Psoas muscle (tissue), 8 donors: Measurements from ENCODE around the gene GDF11. TPM values are rescaled to one million over a fixed set of nuclear protein-coding genes. Genes with fewer than 3 reads are reported as not detected.
A peak's percentile ranks its signal among the peaks of the same experiment; 100 is the strongest.

Source experiments
- ATAC-seq, 4 donors: fragments of 200-7000 bp; cut with Tn5 transposase; one replicate each; pipeline ENCODE4 v1.9.1; 2020; ENCODE audit warnings: moderate library complexity in 3 of 4, mild to moderate bottlenecking in 2 of 4
- DNase-seq, 2 donors: peaks; one replicate each; pipeline ENCODE4 v3.0.0-alpha.2; 2020
- H3K27ac ChIP-seq: fragments of 200-600 bp; one replicate; pipeline ENCODE4 v1.8.0; 2022
- H3K27me3 ChIP-seq, 3 donors: fragments of 200-600 bp in 1 of 3; one replicate each; pipeline versions ENCODE4 v1.6.1 to v1.8.0; 2013 to 2022; ENCODE audit warnings: low read length in 2 of 3, mild to moderate bottlenecking in 2 of 3, moderate library complexity in 1 of 3; ENCODE audit not compliant: insufficient read depth in 3 of 3
- H3K36me3 ChIP-seq, 2 donors: fragments of 200-600 bp in 1 of 2; one replicate each; pipeline versions ENCODE4 v1.6.1 to v1.8.0; 2013 to 2022; ENCODE audit warnings: low read depth in 1 of 2, mild to moderate bottlenecking in 1 of 2, moderate library complexity in 1 of 2; ENCODE audit not compliant: insufficient read depth in 1 of 2
- H3K4me1 ChIP-seq: fragments of 200-600 bp; one replicate; pipeline ENCODE4 v1.8.0; 2022
- H3K4me3 ChIP-seq: fragments of 200-600 bp; one replicate; pipeline ENCODE4 v1.8.0; 2022; ENCODE audit warnings: mild to moderate bottlenecking
- H3K9me3 ChIP-seq: fragments of 200-600 bp; one replicate; pipeline ENCODE4 v1.8.0; 2022
- CTCF ChIP-seq: fragments of 200-600 bp; IDR thresholded peaks from one replicate; pipeline ENCODE4 v1.8.0; 2022; ENCODE audit warnings: antibody characterized with exemption
- WGBS, 3 donors: extraction: QIAGEN DNeasy Blood & Tissue Kit; methylation state at CpG; one replicate each; pipeline versions ENCODE4 v1.1.6 to v1.1.7; 2013; 5-methylcytosine and 5-hydroxymethylcytosine counted together
- intact Hi-C, 2 donors: fragments of 100-400 bp; cut with DNase I; formaldehyde crosslinking; loops; one replicate each; pipeline versions ENCODE4 v1.11.0 to v1.14.2; 2022
- polyA plus RNA-seq, 3 donors: library from polyadenylated mRNA; stranded (reverse); fragments of 200-250 nt; gene quantifications; one replicate each; pipeline ENCODE4 v1.2.3, GENCODE V29; 2013
- total RNA-seq, 4 donors: library from RNA; stranded (reverse); fragmentation: NEBNext Ultra II Directional in 2 of 4; extraction: Animal tissue kit (Norgen Biotek cat#: 25700) in 2 of 4; gene quantifications; one replicate each; pipeline versions ENCODE4 v1.2.1 to v1.2.4, GENCODE V29; 2021 to 2023
- donor health status: healthy with polysubstance abuse.
- donor health status: DM: no; HTN: no; CAD: no; lungs with moderate emphysema.
- donor health status: Bipolar disorder and iron deficiency.
- donor health status: healthy.
- donor health status: DM: yes; HTN: yes; CAD: no.
- donor health status: DM: no; HTN: no; CAD: no.
- donor health status: DM: no; HTN: no; CAD: no.
- donor health status: DM: yes; HTN: yes; CAD: no.

Gene GDF11
- total and polyA plus RNA-seq, 7 donors, result 0.34 to 4.8 (median 1.4) TPM

DNA sequence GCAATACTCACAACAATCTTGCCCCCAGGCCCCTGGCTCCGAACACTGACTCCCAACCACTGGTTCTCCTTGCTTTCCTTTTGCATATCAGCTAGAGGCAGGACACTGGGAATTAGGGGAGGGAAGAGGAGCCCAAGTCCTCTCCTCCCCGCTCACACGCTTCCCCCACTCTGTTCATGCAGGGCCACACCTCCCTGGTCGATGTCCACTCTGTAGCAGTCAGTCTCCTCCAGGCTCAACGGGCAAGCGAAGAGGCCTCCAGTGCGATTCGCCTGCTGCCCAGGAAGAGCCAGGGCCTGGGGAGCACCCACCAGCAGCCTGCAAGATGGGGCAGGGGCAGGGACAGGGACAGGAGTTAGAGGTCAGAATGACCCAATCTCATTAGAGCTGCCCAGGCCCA lies 40.1 kb upstream of the GDF11 start:
- Histone ChIP-seq H3K27me3 (no peaks in the 10 kb centered on the region), H3K4me1 (peaks cover 38% of the 10 kb centered on the region), H3K27ac (peak overlapping the region; percentile 92), H3K4me3 (peak overlapping the region; percentile 85), H3K36me3 (peaks cover 0 to 41% of the 10 kb centered on the region in 2 donors), H3K9me3 (no peaks in the 10 kb centered on the region)
- DNase-seq, result peak; percentile 22 to 59
- TF ChIP-seq CTCF, result no peak
- ATAC-seq, result peak; percentile 1 to 9 (median 5)
- intact Hi-C loops, result no loop called here
- WGBS, 3 donors, result 20 to 42% (median 42%) methylated on average over 8 of the region's 8 CpGs

DNA sequence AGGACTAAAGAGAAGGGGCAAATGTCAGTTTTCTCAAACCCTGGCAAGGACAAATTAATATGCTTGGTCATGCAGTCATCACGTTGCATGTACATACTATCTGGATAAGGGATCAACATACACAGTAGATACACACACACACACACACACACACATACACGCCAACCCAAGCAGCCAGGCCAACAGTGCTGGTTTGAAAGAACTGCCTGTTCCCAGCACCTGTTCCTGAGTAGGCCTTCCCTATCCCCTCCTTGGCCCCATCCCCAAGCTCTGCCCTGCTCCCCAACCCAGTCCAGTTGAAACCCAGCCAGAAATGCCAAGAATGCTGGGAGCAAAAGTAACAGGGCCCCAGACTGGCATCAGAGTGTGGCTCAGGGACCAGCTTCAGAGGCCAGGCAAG lies 39.6 kb upstream of the GDF11 start:
- ATAC-seq (peak; percentile 57 to 70 (median 68)), DNase-seq (peak; percentile 81 to 92)
- WGBS, 3 donors, result 19 to 29% (median 26%) methylated on average over 2 of the region's 2 CpGs
- intact Hi-C loops, result no loop called here
- no peak for TF ChIP-seq CTCF
- no peaks in the 10 kb centered on the region for H3K9me3 ChIP-seq
- peak overlapping the region; percentile 92 for H3K27ac ChIP-seq
- H3K36me3 ChIP-seq, result peaks cover 0 to 37% of the 10 kb centered on the region in 2 donors
- H3K27me3 ChIP-seq, result no peaks in the 10 kb centered on the region
- H3K4me1 ChIP-seq, result peaks cover 38% of the 10 kb centered on the region
- peak overlapping the region; percentile 85 for H3K4me3 ChIP-seq

DNA sequence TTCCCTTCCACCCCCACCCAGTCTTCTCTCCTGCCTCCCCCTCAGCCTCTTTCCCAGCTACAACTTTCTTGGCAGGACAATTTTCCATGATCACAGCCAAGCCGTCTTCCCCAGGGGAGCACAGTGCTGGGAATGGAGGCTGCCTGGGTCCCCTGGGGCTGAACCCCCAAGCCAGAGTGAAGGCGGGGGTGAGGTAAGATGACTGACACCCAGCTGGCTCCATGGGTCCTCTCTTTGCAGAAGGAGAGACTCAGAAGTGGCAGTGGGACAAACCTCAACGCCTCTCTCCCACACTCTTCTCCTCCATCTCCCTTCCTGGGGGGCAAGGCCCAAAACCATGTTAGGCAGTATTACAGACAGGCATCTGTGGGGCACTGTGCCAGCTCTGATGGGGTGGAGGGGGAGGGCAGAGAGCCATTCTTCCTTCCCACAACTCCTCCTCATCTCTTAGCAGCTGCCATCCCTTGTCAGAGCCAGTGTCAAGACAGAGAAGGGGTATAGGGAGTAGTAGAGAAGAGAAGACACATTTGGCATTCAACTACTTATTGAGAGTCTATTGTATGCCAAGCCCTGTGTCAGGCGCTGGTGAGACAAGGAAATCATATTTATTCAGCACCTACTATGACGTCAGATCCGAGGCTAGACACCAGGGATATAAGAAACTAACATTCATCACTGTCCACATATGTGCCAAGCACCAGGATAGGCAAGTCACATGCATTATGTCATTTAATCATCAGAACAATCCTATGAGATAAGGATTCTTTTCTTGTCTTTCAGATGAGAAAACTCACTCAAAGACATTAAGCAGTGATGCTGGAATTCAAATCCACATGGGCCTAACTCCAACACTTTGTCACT lies 38.8 kb upstream of the GDF11 start:
- intact Hi-C loops, result loop anchor here in 1 of 2 donors (2.0 kb wide), 2 partner anchors 17 to 25 kb away; partner anchors contain the start of genes CD63 and RDH5
- DNase-seq (peak; percentile 72 to 93), ATAC-seq (peak; percentile 41 to 53 (median 49))
- Histone ChIP-seq H3K4me1 (peaks cover 46% of the 10 kb centered on the region), H3K4me3 (peak overlapping the region; percentile 85), H3K27ac (peak overlapping the region; percentile 92), H3K27me3 (no peaks in the 10 kb centered on the region), H3K36me3 (peaks cover 0 to 28% of the 10 kb centered on the region in 2 donors), H3K9me3 (no peaks in the 10 kb centered on the region)
- WGBS, 3 donors, result 20 to 29% (median 26%) methylated on average over 6 of the region's 6 CpGs
- TF ChIP-seq CTCF, result no peak

DNA sequence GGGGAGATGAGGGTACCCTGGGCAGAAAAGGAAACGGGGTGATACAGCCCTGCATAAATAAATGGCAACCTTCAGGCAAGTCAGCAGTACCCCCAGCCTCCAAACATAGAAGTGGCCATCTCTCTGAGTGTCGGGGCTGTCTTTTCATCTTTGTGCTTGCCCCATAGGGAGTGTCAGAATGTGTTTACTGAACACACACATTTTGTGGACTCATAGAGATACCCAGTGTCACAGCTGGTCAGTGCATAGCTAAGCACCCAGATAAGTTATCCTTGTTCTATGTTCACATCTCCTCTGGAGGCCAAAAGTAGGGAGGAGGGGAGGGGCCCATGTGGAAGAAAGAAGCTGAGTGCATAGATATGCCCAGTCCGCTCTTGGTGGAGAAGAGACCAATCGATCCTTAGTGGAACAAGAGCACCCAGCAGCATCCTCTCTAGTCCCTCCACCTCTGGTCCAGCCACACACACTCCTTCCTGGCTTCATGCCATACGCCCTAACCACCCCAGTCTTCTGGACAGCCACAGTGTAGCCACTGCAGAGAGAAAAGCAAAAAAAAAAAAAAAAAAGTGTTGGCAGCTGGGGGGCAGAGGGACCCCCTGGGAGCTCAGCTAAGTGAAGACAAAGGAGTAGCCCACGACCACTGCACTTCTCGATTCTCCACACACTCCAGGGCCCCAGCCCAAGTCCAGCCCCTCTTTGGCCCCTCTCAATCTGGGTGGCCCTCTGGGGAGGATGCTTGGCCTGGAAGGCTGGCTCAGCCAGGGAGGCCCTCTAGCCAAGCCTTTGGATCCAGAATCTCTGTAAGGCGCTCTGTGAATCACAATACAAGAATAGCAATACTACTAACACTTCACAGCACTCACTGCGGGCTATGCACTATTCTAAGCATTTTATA lies 37.9 kb upstream of the GDF11 start:
- TF ChIP-seq CTCF, result no peak
- peak; percentile 34 to 80 for DNase-seq
- H3K36me3 ChIP-seq, result peaks cover 0 to 19% of the 10 kb centered on the region in 2 donors
- peak; percentile 25 to 58 (median 50) for ATAC-seq
- H3K9me3 ChIP-seq, result no peaks in the 10 kb centered on the region
- intact Hi-C loops, result loop anchor here in 1 of 2 donors (1.0 to 2.0 kb wide), 3 partner anchors 11 to 24 kb away; partner anchors contain the start of genes BLOC1S1, CD63 and RDH5
- 20 to 34% (median 21%) methylated on average over 9 of the region's 9 CpGs for WGBS, 3 donors
- peaks cover 47% of the 10 kb centered on the region for H3K4me1 ChIP-seq
- peak overlapping the region; percentile 85 for H3K4me3 ChIP-seq
- H3K27ac ChIP-seq, result peak overlapping the region; percentile 92
- no peaks in the 10 kb centered on the region for H3K27me3 ChIP-seq
